ENCODE data around the gene PTCD2. TPM values are rescaled to one million over a fixed set of nuclear protein-coding genes. Genes with fewer than 3 reads are reported as not detected.

PTCD2 gene
- total and polyA plus RNA-seq, 2 of the 8 experiments (the other 6 are each of a cell fraction or from before 2014, with no cell fraction given), result 7.3 to 15.4 TPM

DNA sequence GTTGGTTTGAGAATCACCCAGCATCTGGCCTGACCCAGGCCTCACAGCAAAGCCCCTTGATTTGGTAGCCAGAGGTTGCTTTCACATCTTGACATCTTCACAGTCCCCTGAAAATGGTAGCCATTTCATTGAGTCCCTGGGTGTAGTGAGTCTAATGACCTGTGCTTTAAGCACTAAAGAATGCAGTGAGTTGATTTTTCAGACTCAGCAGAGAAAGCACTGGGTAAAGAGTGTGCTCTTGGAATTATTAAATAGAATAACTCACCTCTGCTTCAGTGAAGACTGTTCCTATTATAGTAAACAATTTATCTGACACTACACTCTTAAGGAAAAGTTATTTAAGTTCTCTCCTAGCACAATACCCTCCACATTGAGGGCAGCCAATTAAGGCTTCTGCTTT lies 56.2 kb downstream of the PTCD2 start (continued):
- TF ChIP-seq, protein P1, sequence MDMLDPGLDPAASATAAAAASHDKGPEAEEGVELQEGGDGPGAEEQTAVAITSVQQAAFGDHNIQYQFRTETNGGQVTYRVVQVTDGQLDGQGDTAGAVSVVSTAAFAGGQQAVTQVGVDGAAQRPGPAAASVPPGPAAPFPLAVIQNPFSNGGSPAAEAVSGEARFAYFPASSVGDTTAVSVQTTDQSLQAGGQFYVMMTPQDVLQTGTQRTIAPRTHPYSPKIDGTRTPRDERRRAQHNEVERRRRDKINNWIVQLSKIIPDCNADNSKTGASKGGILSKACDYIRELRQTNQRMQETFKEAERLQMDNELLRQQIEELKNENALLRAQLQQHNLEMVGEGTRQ (IDR thresholded peaks at IDR 0.05; ENCODE audit: low read length), result no peak
- no peak for TF ChIP-seq GABPA (IDR thresholded peaks at IDR 0.05; ENCODE audit: borderline replicate concordance, insufficient read depth, low read length)

All from H1 (cell line).